SK-N-SH (cell line): ENCODE results near the gene CUBN. TPM values are rescaled to one million over a fixed set of nuclear protein-coding genes. Genes with fewer than 3 reads are reported as not detected.

Experiments used
- CTCF ChIA-PET: fragments of 300-600, 350-600 bp; formaldehyde crosslinking; extraction: SDS; loops from one replicate; lab custom pipeline; 2021; lab: Yijun Ruan, JAX
- POLR2A ChIA-PET: fragments of 350-600 bp; sonication (Branson Sonifier 250); formaldehyde crosslinking; extraction: SDS; loops from one replicate; lab custom pipeline; 2020; ENCODE audit warnings: antibody characterized with exemption, inconsistent platforms; lab: Yijun Ruan, JAX
- DNase-seq: peaks from one replicate; pipeline ENCODE4 v3.0.0; 2012
- H2AFZ ChIP-seq: fragments of 200-600 bp; sonication (generic); 2 replicates; pipeline ENCODE4 v1.8.1; 2016; ENCODE audit warnings: antibody characterized with exemption, mild to moderate bottlenecking, low read depth
- H3F3A ChIP-seq: fragments of 200-600 bp; sonication (generic); replicated peaks from 2 replicates; pipeline ENCODE3; 2016; ENCODE audit warnings: antibody characterized with exemption, mild to moderate bottlenecking; ENCODE audit not compliant: insufficient read depth
- H3K27ac ChIP-seq, 2 experiments: fragments of 200-500 bp in 1 of 2; fragments of 200-600 bp in 1 of 2; sonication (Bioruptor generic) in 1 of 2; sonication (generic), shearing (Covaris generic) in 1 of 2; 2 replicates each; pipeline versions ENCODE4 v1.5.1 to v1.6.1; 2014 to 2016; ENCODE audit warnings: low read depth in 2 of 2, inconsistent platforms in 1 of 2, low read length in 1 of 2, mild to moderate bottlenecking in 1 of 2, mixed read lengths in 1 of 2
- H3K27me3 ChIP-seq: fragments of 200-600 bp; sonication (generic), shearing (Covaris generic); 2 replicates; pipeline ENCODE4 v1.6.1; 2016; ENCODE audit warnings: mixed run types; ENCODE audit not compliant: insufficient read depth
- H3K36me3 ChIP-seq, 2 experiments: fragments of 200-500 bp in 1 of 2; fragments of 200-600 bp in 1 of 2; sonication (Bioruptor generic) in 1 of 2; sonication (generic) in 1 of 2; replicated peaks in 1 of 2; 2 replicates each; pipeline versions ENCODE3 to v1.5.1; 2014 to 2016; ENCODE audit warnings: low read length in 1 of 2, mild to moderate bottlenecking in 1 of 2; ENCODE audit not compliant: insufficient read depth in 2 of 2, control insufficient read depth in 1 of 2
- H3K4me1 ChIP-seq, 2 experiments: fragments of 200-500 bp in 1 of 2; fragments of 200-600 bp in 1 of 2; sonication (Bioruptor generic) in 1 of 2; sonication (generic), shearing (Covaris generic) in 1 of 2; 2 replicates each; pipeline versions ENCODE4 v1.5.1 to v1.6.1; 2014 to 2016; ENCODE audit warnings: low read depth in 1 of 2, low read length in 1 of 2, mixed run types in 1 of 2; ENCODE audit not compliant: insufficient read depth in 2 of 2, control insufficient read depth in 1 of 2
- H3K4me2 ChIP-seq: fragments of 200-600 bp; sonication (generic), shearing (Covaris generic); 2 replicates; pipeline ENCODE4 v1.6.1; 2017; ENCODE audit warnings: mixed run types
- H3K4me3 ChIP-seq, 2 experiments: fragments of 200-500 bp in 1 of 2; fragments of 200-600 bp in 1 of 2; sonication (Bioruptor generic) in 1 of 2; sonication (generic), shearing (Covaris generic) in 1 of 2; 2 replicates each; pipeline versions ENCODE4 v1.5.1 to v1.8.1; 2014 to 2016; ENCODE audit warnings: low read depth in 2 of 2, inconsistent platforms in 1 of 2, low read length in 1 of 2, mild to moderate bottlenecking in 1 of 2, mixed read lengths in 1 of 2, moderate library complexity in 1 of 2
- H3K79me2 ChIP-seq: fragments of 200-600 bp; sonication (generic); 2 replicates; pipeline ENCODE4 v1.8.1; 2017; ENCODE audit warnings: mild to moderate bottlenecking; ENCODE audit not compliant: insufficient read depth
- H3K9ac ChIP-seq: fragments of 200-600 bp; sonication (generic); 2 replicates; pipeline ENCODE4 v1.6.1; 2017; ENCODE audit warnings: mixed run types
- H3K9me2 ChIP-seq: fragments of 200-600 bp; sonication (generic); 2 replicates; pipeline ENCODE4 v1.6.1; 2017; ENCODE audit warnings: mixed run types
- H3K9me3 ChIP-seq: fragments of 200-600 bp; sonication (generic); 2 replicates; pipeline ENCODE4 v1.6.1; 2017; ENCODE audit warnings: mixed run types, mild to moderate bottlenecking, moderate library complexity
- H4K20me1 ChIP-seq: fragments of 200-600 bp; sonication (generic); 2 replicates; pipeline ENCODE4 v1.6.1; 2017; ENCODE audit warnings: mild to moderate bottlenecking, mixed run types; ENCODE audit not compliant: insufficient read depth
- CHD2 ChIP-seq: fragments of 150-350 bp; IDR thresholded peaks from 2 replicates; pipeline ENCODE4 v1.6.1; 2018; ENCODE audit warnings: low read length; ENCODE audit not compliant: partially characterized antibody
- CTCF ChIP-seq: fragments of 200-600 bp; sonication (generic); IDR thresholded peaks from 2 replicates; pipeline ENCODE4 v1.6.1; 2017; ENCODE audit warnings: antibody characterized with exemption, mild to moderate bottlenecking, moderate library complexity
- EZH2phosphoT487 ChIP-seq: fragments of 200-600 bp; sonication (generic); IDR thresholded peaks from 2 replicates; pipeline ENCODE4 v1.6.1; 2017; ENCODE audit warnings: low read depth, mixed run types, mild to moderate bottlenecking, antibody characterized with exemption, moderate library complexity, borderline replicate concordance
- FOXJ3 ChIP-seq: sonication (generic); formaldehyde crosslinking; IDR thresholded peaks from 2 replicates; pipeline ENCODE4 v1.5.1; 2020; ENCODE audit warnings: mild to moderate bottlenecking, missing genetic modification reagents
- FOXM1 ChIP-seq: IDR thresholded peaks from 2 replicates; pipeline ENCODE4 v1.4.0; 2012; ENCODE audit warnings: low read depth, mild to moderate bottlenecking
- GABPA ChIP-seq: IDR thresholded peaks from 2 replicates; pipeline ENCODE4 v1.4.0; 2012; ENCODE audit warnings: low read depth, mild to moderate bottlenecking
- GATA2 ChIP-seq: sonication (generic); formaldehyde crosslinking; IDR thresholded peaks from 2 replicates; pipeline ENCODE4 v1.5.0; 2020; ENCODE audit warnings: mild to moderate bottlenecking, missing genetic modification reagents
- IRF3 ChIP-seq: fragments of 150-350 bp; IDR thresholded peaks from 2 replicates; pipeline ENCODE4 v1.6.1; 2016; ENCODE audit warnings: mild to moderate bottlenecking, low read depth, low read length
- MEF2A ChIP-seq: IDR thresholded peaks from 2 replicates; pipeline ENCODE4 v1.4.0; 2012; ENCODE audit warnings: low read depth, borderline replicate concordance
- NFIC ChIP-seq: IDR thresholded peaks from 2 replicates; pipeline ENCODE4 v1.4.0; 2012; ENCODE audit warnings: borderline replicate concordance
- NRF1 ChIP-seq: IDR thresholded peaks from 2 replicates; pipeline ENCODE4 v1.6.1; 2012; ENCODE audit warnings: low read depth, mild to moderate bottlenecking, low read length
- PBX3 ChIP-seq: IDR thresholded peaks from 2 replicates; pipeline ENCODE4; 2012
- REST ChIP-seq: IDR thresholded peaks from 2 replicates; pipeline ENCODE4 v1.6.1; 2012; ENCODE audit warnings: mild to moderate bottlenecking, low read depth, low read length, moderate library complexity
- RFX5 ChIP-seq: IDR thresholded peaks from 2 replicates; pipeline ENCODE4 v1.6.1; 2012; ENCODE audit warnings: mild to moderate bottlenecking, improper control_type of control experiment, low read length
- WGBS: methylation state at CpG from one replicate; pipeline ENCODE4 v1.1.6; 2017; ENCODE audit warnings: low lambda C conversion rate; 5-methylcytosine and 5-hydroxymethylcytosine counted together
- polyA plus RNA-seq, 3 experiments: library from polyadenylated mRNA; depleted of rRNA; stranded (reverse); fragments of >200 nt; gene quantifications; 2 replicates each; pipeline ENCODE4 v1.2.3, GENCODE V29; 2012

Gene CUBN
- polyA plus RNA-seq, 1 of the 3 experiments (the other 2 are of a cell fraction), result 2.4 TPM

- TF ChIP-seq FOXJ3 (CRISPR knock-in tag) (no peak), CTCF (no peak), RFX5 (no peak), EZH2phosphoT487 (no peak), GABPA (no peak), GATA2 (no peak), IRF3 (no peak), NFIC (no peak), NRF1 (no peak), CHD2 (no peak), PBX3 (no peak), FOXM1 (no peak), REST (no peak), MEF2A (no peak)
Observed at GRCh38 chr10:17113346-17113745, 16.3 kb downstream of the CUBN start.

More at GRCh38 chr10:17113346-17113745, 16.3 kb downstream of the CUBN start:
- 66% methylated on average over 4 of the region's 4 CpGs for WGBS
- H3K4me2 ChIP-seq, result no peak overlapping the region
- DNase-seq, result no peak
- CTCF ChIA-PET, result interaction anchor here (0.7 to 1.8 kb wide), 2 partner anchors 13 to 38 kb away, joined by 3 to 5 read pairs; no protein-coding TSS in a partner anchor
- no peak overlapping the region for H3K4me3 ChIP-seq
- no peak overlapping the region for H2AFZ ChIP-seq
- H3K9me2 ChIP-seq, result no peaks in the 10 kb centered on the region
- peaks cover 0 to 11% of the 10 kb centered on the region in 2 experiments for H3K4me1 ChIP-seq
- H3K36me3 ChIP-seq, result no peaks in the 10 kb centered on the region
- no peaks in the 10 kb centered on the region for H3K27me3 ChIP-seq
- H3F3A ChIP-seq, result peaks cover 36% of the 10 kb centered on the region
- H3K27ac ChIP-seq, result no peak overlapping the region
- H3K9ac ChIP-seq, result no peak overlapping the region
- no peaks in the 10 kb centered on the region for H3K9me3 ChIP-seq
- POLR2A ChIA-PET, result no interaction called here
- no peaks in the 10 kb centered on the region for H4K20me1 ChIP-seq
- no peaks in the 10 kb centered on the region for H3K79me2 ChIP-seq
